ENCODE measurements around the gene LIMS1. TPM values are rescaled to one million over a fixed set of nuclear protein-coding genes. Genes with fewer than 3 reads are reported as not detected.
"Not testable (repeated sequence)": the region's sequence is repeated elsewhere in the genome, so short reads cannot be mapped to it uniquely, and the experiment has no call there.

Gene LIMS1
- total RNA-seq, 1 experiment from 2014 or later, result 56.2 TPM

GRCh38 chr2:108652187-108652931 is 118.1 kb downstream of the LIMS1 start:
- not testable (repeated sequence) for BruUV-seq (replicated peaks); H3K4me1 ChIP-seq (ENCODE audit: control insufficient read depth in 1 of 2, insufficient read depth in 2 of 2, low read length in 2 of 2); H3K27ac ChIP-seq (ENCODE audit: low read depth, low read length)

GRCh38 chr2:108653425-108653824 is 119.2 kb downstream of the LIMS1 start:
- H3K36me3 ChIP-seq (ENCODE audit: control insufficient read depth in 1 of 2, insufficient read depth in 2 of 2, low read length in 2 of 2); H3K4me3 ChIP-seq (replicated peaks in 1 of 2; ENCODE audit: low read depth in 1 of 2, low read length in 2 of 2); ATAC-seq; H3K9me3 ChIP-seq (ENCODE audit: control insufficient read depth in 1 of 2, insufficient read depth in 1 of 2, low read depth in 1 of 2, low read length in 2 of 2); intact Hi-C loops (cut with micrococcal nuclease); H3K9me2 ChIP-seq (ENCODE audit: insufficient read depth); RAD21 ChIA-PET (ENCODE audit: low non-redundant PET in 1 of 2, low total read pairs in 2 of 2, uncharacterized antibody in 2 of 2, unreplicated experiment in 2 of 2); H3K9ac ChIP-seq (ENCODE audit: low read length); BruUV-seq (replicated peaks); POLR2A ChIA-PET; DNase-seq (ENCODE audit: low read depth, low spot score); H2AFZ ChIP-seq (ENCODE audit: low read depth, low read length, poor library complexity, severe bottlenecking); H3K27me3 ChIP-seq (ENCODE audit: insufficient read depth, low read length); H3K27ac ChIP-seq (ENCODE audit: low read depth, low read length); CTCF ChIA-PET; H3K79me2 ChIP-seq (ENCODE audit: insufficient read depth, low read length); H4K20me1 ChIP-seq (ENCODE audit: insufficient read depth); H3K4me2 ChIP-seq (ENCODE audit: low read length); H3K4me1 ChIP-seq (ENCODE audit: control insufficient read depth in 1 of 2, insufficient read depth in 2 of 2, low read length in 2 of 2): not testable (repeated sequence)

More at GRCh38 chr2:108652187-108652931, 118.1 kb downstream of the LIMS1 start:
- POLR2A ChIA-PET; H2AFZ ChIP-seq (ENCODE audit: low read depth, low read length, poor library complexity, severe bottlenecking); H3K9me3 ChIP-seq (ENCODE audit: control insufficient read depth in 1 of 2, insufficient read depth in 1 of 2, low read depth in 1 of 2, low read length in 2 of 2); H3K9me2 ChIP-seq (ENCODE audit: insufficient read depth); CTCF ChIA-PET; H4K20me1 ChIP-seq (ENCODE audit: insufficient read depth); H3K79me2 ChIP-seq (ENCODE audit: insufficient read depth, low read length); H3K4me2 ChIP-seq (ENCODE audit: low read length); H3K27me3 ChIP-seq (ENCODE audit: insufficient read depth, low read length); DNase-seq (ENCODE audit: low read depth, low spot score); intact Hi-C loops (cut with micrococcal nuclease); ATAC-seq; RAD21 ChIA-PET (ENCODE audit: low non-redundant PET in 1 of 2, low total read pairs in 2 of 2, uncharacterized antibody in 2 of 2, unreplicated experiment in 2 of 2); H3K4me3 ChIP-seq (replicated peaks in 1 of 2; ENCODE audit: low read depth in 1 of 2, low read length in 2 of 2); H3K36me3 ChIP-seq (ENCODE audit: control insufficient read depth in 1 of 2, insufficient read depth in 2 of 2, low read length in 2 of 2); H3K9ac ChIP-seq (ENCODE audit: low read length): not testable (repeated sequence)

DNA sequence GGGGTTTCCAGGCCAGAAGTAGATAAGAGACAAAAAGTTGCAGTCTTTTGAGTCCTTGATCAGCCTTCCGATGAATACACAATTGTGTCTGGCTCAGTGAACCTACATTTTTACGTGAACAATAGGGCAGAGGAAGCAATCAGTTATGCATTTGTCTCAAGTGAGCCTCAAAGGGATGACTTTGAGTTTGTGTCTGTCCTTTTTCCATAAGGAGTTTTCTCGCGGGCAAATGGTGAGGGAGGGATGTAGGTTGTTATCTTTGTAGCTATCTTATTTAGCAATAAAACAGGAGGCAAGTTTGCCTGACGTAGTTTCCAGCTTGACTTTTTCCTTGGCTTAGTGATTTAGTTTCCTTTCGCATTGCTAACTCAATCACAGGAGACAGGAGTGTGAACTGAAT is 119.6 kb downstream of the LIMS1 start:
- intact Hi-C loops (cut with micrococcal nuclease); H3K4me2 ChIP-seq (ENCODE audit: low read length); H3K9me2 ChIP-seq (ENCODE audit: insufficient read depth); ATAC-seq; H4K20me1 ChIP-seq (ENCODE audit: insufficient read depth); H3K4me3 ChIP-seq (replicated peaks in 1 of 2; ENCODE audit: low read depth in 1 of 2, low read length in 2 of 2); H3K27me3 ChIP-seq (ENCODE audit: insufficient read depth, low read length); H3K4me1 ChIP-seq (ENCODE audit: control insufficient read depth in 1 of 2, insufficient read depth in 2 of 2, low read length in 2 of 2); CTCF ChIA-PET; BruUV-seq (replicated peaks); H3K79me2 ChIP-seq (ENCODE audit: insufficient read depth, low read length); H3K9ac ChIP-seq (ENCODE audit: low read length); H3K9me3 ChIP-seq (ENCODE audit: control insufficient read depth in 1 of 2, insufficient read depth in 1 of 2, low read depth in 1 of 2, low read length in 2 of 2); H3K36me3 ChIP-seq (ENCODE audit: control insufficient read depth in 1 of 2, insufficient read depth in 2 of 2, low read length in 2 of 2); H2AFZ ChIP-seq (ENCODE audit: low read depth, low read length, poor library complexity, severe bottlenecking); H3K27ac ChIP-seq (ENCODE audit: low read depth, low read length); DNase-seq (ENCODE audit: low read depth, low spot score); POLR2A ChIA-PET; RAD21 ChIA-PET (ENCODE audit: low non-redundant PET in 1 of 2, low total read pairs in 2 of 2, uncharacterized antibody in 2 of 2, unreplicated experiment in 2 of 2): not testable (repeated sequence)

GRCh38 chr2:108654521-108655125 is 120.4 kb downstream of the LIMS1 start:
- H3K36me3 ChIP-seq (ENCODE audit: control insufficient read depth in 1 of 2, insufficient read depth in 2 of 2, low read length in 2 of 2); CTCF ChIA-PET; H3K4me1 ChIP-seq (ENCODE audit: control insufficient read depth in 1 of 2, insufficient read depth in 2 of 2, low read length in 2 of 2); H3K9me3 ChIP-seq (ENCODE audit: control insufficient read depth in 1 of 2, insufficient read depth in 1 of 2, low read depth in 1 of 2, low read length in 2 of 2); ATAC-seq; intact Hi-C loops (cut with micrococcal nuclease); BruUV-seq (replicated peaks); H3K27me3 ChIP-seq (ENCODE audit: insufficient read depth, low read length); DNase-seq (ENCODE audit: low read depth, low spot score); H4K20me1 ChIP-seq (ENCODE audit: insufficient read depth); POLR2A ChIA-PET; H3K27ac ChIP-seq (ENCODE audit: low read depth, low read length); RAD21 ChIA-PET (ENCODE audit: low non-redundant PET in 1 of 2, low total read pairs in 2 of 2, uncharacterized antibody in 2 of 2, unreplicated experiment in 2 of 2); H3K9ac ChIP-seq (ENCODE audit: low read length); H3K9me2 ChIP-seq (ENCODE audit: insufficient read depth); H3K79me2 ChIP-seq (ENCODE audit: insufficient read depth, low read length); H2AFZ ChIP-seq (ENCODE audit: low read depth, low read length, poor library complexity, severe bottlenecking); H3K4me2 ChIP-seq (ENCODE audit: low read length); H3K4me3 ChIP-seq (replicated peaks in 1 of 2; ENCODE audit: low read depth in 1 of 2, low read length in 2 of 2): not testable (repeated sequence)
